Panc1 (cell line): ENCODE measurements around the gene IFNL3.
"Not testable (repeated sequence)": the region's sequence is repeated elsewhere in the genome, so short reads cannot be mapped to it uniquely, and the experiment has no call there.

ENCODE experiments used
- CTCF ChIP-seq: fragments of 450-650 bp; IDR thresholded peaks from 2 replicates; pipeline ENCODE4 v1.5.1; 2017; ENCODE audit warnings: mild to moderate bottlenecking
- POLR2AphosphoS5 ChIP-seq: IDR thresholded peaks from 2 replicates; pipeline ENCODE4 v1.6.1; 2012; ENCODE audit warnings: mild to moderate bottlenecking, low read depth, low read length, moderate library complexity

DNA sequence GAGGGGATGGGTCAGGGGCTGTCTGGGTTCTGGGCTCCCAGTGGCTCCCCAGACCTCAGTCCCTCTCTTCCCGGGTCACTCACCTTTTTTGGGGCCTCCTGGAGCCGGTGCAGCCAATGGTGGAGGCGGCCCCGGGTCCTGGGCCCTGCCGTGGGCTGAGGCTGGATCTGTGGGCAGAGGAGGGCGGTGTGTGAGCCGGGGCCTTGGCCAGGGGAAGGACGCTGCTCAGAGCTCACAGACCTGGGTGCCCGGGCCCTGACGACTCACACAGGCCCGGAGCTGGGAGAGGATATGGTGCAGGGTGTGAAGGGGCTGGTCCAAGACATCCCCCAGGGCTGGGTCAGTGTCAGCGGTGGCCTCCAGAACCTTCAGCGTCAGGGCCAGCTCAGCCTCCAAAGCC lies 1.1 kb downstream of the IFNL3 start:
- TF ChIP-seq CTCF, POLR2AphosphoS5: not testable (repeated sequence)
